CD4-positive, alpha-beta T cell treated with Interleukin-4 for 1 hour (primary cell): ENCODE results near the gene CACNA2D1.

Experiments
- DNase-seq, 2 donors: peaks; one replicate each; pipeline ENCODE4 v3.0.0-alpha.2; 2020 to 2022

The CACNA2D1 gene

GRCh38 chr7:82211333-82211732 is 232.2 kb downstream of the CACNA2D1 start:
- no peak for DNase-seq

GRCh38 chr7:82210416-82211184 is 233.0 kb downstream of the CACNA2D1 start:
- no peak for DNase-seq

- DNase-seq = no peak
Measured at GRCh38 chr7:82209179-82209747, 234.3 kb downstream of the CACNA2D1 start.

GRCh38 chr7:82204694-82205093 is 238.9 kb downstream of the CACNA2D1 start:
- DNase-seq = no peak

GRCh38 chr7:82202965-82203364 is 240.6 kb downstream of the CACNA2D1 start:
- DNase-seq = no peak

GRCh38 chr7:82202107-82202506 is 241.5 kb downstream of the CACNA2D1 start:
- no peak for DNase-seq

GRCh38 chr7:82200601-82201000 is 243.0 kb downstream of the CACNA2D1 start:
- no peak for DNase-seq

- DNase-seq = no peak
Measured at GRCh38 chr7:82194016-82194643, 249.4 kb downstream of the CACNA2D1 start.

GRCh38 chr7:82188636-82189035 is 254.9 kb downstream of the CACNA2D1 start:
- no peak for DNase-seq

- no peak for DNase-seq
Measured at GRCh38 chr7:82185443-82185842, 258.1 kb downstream of the CACNA2D1 start.

GRCh38 chr7:82183634-82184033 is 259.9 kb downstream of the CACNA2D1 start:
- DNase-seq = no peak

GRCh38 chr7:82179311-82179710 is 264.3 kb downstream of the CACNA2D1 start:
- no peak for DNase-seq

GRCh38 chr7:82175319-82175718 is 268.3 kb downstream of the CACNA2D1 start:
- DNase-seq = no peak

GRCh38 chr7:82173400-82174021 is 270.1 kb downstream of the CACNA2D1 start:
- no peak for DNase-seq

GRCh38 chr7:82172881-82173280 is 270.7 kb downstream of the CACNA2D1 start:
- DNase-seq = no peak

- no peak for DNase-seq
Measured at GRCh38 chr7:82172017-82172416, 271.6 kb downstream of the CACNA2D1 start.

GRCh38 chr7:82167558-82168314 is 275.8 kb downstream of the CACNA2D1 start:
- no peak for DNase-seq

GRCh38 chr7:82166260-82167015 is 277.1 kb downstream of the CACNA2D1 start:
- DNase-seq = no peak

GRCh38 chr7:82164813-82165212 is 278.8 kb downstream of the CACNA2D1 start:
- no peak for DNase-seq

GRCh38 chr7:82164410-82164809 is 279.2 kb downstream of the CACNA2D1 start:
- no peak for DNase-seq

GRCh38 chr7:82163586-82163985 is 280.0 kb downstream of the CACNA2D1 start:
- DNase-seq = no peak

GRCh38 chr7:82162289-82162688 is 281.3 kb downstream of the CACNA2D1 start:
- no peak for DNase-seq
